HG02798 (cell line): Measurements from ENCODE around the gene TMEM131L.

Experiments used
- ATAC-seq: cut with Tn5 transposase; IDR thresholded peaks from one replicate; pipeline ENCODE4 v1.9.1; 2021; ENCODE audit warnings: mild to moderate bottlenecking; ENCODE audit not compliant: unreplicated experiment, poor library complexity

The TMEM131L gene

DNA sequence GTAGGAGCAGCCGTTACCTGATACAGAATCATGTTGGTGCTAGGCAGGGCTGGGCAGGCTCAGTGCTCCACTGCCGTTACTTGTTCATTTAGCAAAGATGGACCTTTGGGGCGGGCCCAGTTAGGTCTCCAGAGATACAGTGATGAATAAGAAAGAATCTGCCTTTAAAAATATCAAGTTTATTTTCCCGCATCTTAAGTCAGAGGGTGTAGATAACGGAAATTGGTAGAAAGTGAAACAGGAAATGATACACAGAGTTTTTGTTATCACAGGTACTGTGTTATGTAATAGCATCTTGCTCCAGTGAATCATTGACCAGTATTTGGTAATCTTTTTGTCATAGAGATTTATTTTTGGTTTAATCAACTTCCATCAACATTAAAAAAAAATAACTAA lies 5.5 kb downstream of the TMEM131L start:
- peak; percentile 18 for ATAC-seq

- ATAC-seq, result peak; percentile 57
These were observed 6.2 kb downstream of the TMEM131L start for GRCh38 chr4:153472122-153473037.

DNA sequence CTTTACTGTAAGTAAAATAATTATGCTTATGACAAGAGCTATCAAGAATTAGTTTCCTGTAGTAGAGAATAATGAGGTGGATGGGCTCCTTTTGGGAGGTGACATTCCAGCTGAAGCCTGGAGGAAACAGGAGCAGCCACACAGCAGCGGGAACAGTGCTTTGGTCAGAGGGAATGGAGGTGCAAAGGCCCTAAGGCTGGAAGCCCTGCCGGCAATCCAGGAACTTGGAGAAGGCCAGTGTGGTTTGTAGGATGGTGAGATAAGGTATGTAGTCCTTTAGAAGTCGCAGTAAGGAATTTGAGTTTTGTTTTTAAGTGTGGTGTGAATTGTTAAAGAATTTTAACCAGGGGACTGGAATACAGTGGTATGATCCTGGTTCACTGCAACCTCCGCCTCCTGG lies 8.1 kb downstream of the TMEM131L start:
- no peak for ATAC-seq

- ATAC-seq, result no peak
These were observed 10.8 kb downstream of the TMEM131L start for GRCh38 chr4:153476829-153477574.

- no peak for ATAC-seq
These were observed 12.9 kb downstream of the TMEM131L start for GRCh38 chr4:153479101-153479500.

GRCh38 chr4:153480704-153481103 lies 14.5 kb downstream of the TMEM131L start:
- ATAC-seq, result peak; percentile 27

GRCh38 chr4:153481478-153481877 lies 15.3 kb downstream of the TMEM131L start:
- no peak for ATAC-seq

- ATAC-seq, result no peak
These were observed 17.6 kb downstream of the TMEM131L start for GRCh38 chr4:153483432-153484418.

DNA sequence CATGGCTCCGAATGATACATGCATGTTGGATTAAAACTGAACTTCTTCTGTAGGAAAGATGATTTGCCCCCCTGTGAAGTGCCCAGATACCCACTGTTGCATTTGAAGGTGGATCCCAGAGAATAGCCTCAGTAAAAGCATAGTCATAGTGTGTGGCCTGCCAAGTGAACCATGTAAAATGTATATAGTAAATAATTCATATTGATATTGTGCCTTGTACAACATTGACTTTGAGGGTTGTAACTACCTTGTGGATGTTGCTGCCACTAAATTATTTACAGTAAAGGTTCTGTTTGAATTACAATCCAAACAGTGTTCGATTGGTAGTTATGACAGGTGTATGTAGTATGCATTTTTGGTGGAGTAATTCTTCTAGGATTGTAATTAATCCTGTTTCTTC lies 19.2 kb downstream of the TMEM131L start:
- ATAC-seq, result no peak

DNA sequence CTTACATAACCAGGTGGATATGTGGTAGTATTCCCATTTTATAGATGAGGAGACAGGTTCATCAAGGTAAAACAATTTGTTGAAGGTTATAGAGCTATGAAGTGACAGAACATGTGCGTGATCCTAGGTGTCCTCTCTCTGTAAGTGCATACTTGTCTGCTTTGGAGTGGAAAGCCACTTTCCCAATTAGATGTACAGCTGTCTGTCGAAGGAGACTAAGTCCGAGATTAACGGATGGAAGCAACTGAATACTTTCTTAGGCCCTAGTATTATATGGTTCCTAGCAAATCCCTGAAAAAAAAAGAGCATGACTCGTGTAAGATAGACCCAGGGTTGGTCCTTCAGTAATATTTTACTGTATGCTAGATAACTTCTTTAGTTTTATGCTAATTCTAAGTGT lies 19.7 kb downstream of the TMEM131L start:
- ATAC-seq, result no peak

DNA sequence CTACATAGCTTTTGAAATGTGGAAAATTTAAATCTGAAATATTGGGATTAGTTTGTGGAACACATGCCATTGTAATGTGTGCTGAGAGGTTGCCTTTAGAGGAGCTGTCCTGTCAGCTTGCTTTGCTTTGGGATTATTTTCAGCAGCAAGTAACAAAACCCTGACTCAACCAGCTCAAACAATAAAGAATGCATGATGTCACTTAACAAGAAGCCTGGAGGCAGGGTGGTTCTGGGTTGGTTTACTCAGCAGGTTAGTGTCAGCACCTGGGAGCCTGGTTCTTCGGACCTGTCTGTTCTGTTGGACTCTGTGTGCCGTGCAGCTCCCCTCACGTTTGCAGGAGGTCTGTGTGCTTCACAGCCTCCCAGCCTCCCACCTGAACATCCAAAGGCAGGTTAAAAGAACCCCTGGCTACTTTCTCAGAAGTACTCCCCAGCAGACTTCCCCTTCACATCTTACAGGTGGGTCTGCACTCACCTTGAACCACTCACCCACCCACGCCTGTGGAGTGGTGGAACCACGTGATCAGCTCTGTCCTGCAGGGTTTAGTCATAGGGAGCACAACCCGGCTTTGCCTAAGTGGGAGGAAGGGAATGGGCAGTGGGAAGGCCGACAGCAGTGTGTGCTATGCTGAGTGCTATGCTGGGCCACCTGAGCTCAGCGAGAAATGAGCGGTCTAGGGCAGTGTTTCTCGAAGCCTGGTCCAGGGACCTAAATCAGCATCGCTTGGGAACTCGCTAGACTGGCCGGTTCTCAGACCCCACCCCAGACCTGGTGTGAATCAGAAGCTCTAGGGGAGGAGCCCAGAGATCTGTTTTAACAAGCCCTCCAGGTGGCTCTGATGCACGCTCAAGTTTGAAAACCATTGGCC lies 20.4 kb downstream of the TMEM131L start:
- no peak for ATAC-seq

- peak; percentile 50 for ATAC-seq
These were observed 22.1 kb downstream of the TMEM131L start for GRCh38 chr4:153488006-153488891.

- ATAC-seq, result no peak
These were observed 23.8 kb downstream of the TMEM131L start for GRCh38 chr4:153489856-153490558.

DNA sequence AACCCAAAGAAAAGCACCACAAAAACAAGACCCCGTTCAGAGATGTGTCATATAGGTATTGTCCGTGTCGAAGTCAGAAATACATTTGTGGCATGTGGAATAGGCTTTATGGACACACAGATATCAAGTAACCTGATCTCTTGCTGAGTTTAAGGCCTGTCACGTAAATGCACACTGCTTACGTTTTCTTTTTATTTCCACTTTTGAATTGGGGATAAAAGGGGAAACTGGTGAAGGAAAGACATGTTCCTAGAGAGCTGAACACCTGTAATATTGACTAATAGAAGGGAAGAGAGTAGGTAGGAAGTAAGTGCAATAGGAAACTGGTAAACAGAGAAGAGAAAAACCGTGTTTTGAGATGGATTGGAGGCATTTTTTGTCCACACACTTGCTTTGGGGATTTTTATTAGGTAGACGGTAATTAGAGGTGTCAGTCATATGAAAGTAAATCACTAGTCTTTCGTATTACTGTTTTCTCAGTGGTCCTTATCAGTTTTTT lies 24.9 kb downstream of the TMEM131L start:
- no peak for ATAC-seq

GRCh38 chr4:153494562-153494961 lies 28.4 kb downstream of the TMEM131L start:
- ATAC-seq, result no peak

GRCh38 chr4:153495480-153496193 lies 29.5 kb downstream of the TMEM131L start:
- no peak for ATAC-seq

DNA sequence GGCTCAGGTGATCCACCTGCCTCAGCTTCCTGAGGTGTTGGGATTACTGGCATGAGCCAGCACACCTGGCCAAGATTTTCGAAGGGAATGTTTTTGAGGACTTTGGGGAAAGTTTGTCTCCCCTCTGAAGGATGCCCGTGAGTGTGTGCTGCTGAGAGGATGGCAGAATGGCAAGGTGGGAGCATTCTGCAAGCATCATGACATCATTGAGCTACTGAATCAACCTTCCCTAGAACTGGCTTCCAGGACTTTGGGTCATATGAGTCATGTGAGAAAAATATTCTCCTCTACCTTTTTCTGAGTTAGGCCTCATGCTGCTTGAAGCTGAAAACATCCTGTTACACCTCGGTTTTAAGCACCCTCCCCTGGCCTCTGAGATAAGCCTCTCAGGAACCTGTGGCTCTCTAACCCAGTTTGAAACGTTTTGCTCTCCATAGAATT lies 31.0 kb downstream of the TMEM131L start:
- ATAC-seq, result peak; percentile 34
